Measurements from ENCODE around the gene GAB3.
"Not testable (repeated sequence)": the region's sequence is repeated elsewhere in the genome, so short reads cannot be mapped to it uniquely, and the experiment has no call there.

GAB3 gene

DNA sequence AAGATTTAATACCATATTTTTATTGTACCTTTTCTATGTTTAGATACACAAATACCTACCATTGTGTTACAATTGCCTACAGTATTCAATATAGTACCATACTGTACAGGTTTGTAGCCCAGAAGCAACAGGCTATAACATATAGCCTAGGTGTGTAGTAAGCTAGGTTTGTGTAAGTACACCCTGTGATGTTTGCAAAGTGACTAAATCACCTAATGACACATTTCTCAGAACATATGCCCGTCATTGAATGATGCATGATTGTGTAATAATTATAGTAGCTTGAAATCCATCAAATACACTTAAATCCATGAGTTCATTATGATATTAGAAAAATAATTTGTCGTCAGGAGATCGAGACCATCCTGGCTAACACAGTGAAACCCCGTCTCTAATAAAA is 30.8 kb downstream of the GAB3 start:
- no peak for DNase-seq (ENCODE audit: low read depth in 2 of 2)

DNA sequence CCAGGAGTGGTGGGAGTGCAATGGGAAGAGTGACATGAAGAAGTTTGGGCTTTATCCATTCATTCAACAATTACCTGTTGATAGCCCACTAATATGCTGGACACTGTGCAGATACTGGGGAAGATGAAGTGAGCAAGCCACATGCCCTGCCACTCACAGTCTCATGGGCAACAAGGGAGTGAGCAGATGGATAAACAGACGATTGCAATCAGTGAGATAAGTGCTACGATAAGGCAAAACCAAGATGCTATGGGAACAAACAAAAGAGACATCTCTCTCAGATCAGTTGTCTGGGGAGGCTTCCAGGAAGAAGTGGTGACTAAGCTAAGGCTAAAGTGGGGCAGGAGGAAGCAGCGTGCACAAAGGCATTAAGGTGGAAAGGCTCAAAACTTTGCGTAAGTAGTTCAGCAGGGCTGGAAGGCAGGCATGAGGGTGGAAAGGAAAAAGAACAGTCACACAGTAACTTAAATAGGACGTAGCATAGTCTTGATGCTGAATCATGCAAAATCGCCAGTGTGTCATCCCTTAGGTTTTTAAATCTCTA is 31.7 kb downstream of the GAB3 start:
- DNase-seq (ENCODE audit: low read depth in 2 of 2), result peak in 1 of 2 donors; percentile 32

DNA sequence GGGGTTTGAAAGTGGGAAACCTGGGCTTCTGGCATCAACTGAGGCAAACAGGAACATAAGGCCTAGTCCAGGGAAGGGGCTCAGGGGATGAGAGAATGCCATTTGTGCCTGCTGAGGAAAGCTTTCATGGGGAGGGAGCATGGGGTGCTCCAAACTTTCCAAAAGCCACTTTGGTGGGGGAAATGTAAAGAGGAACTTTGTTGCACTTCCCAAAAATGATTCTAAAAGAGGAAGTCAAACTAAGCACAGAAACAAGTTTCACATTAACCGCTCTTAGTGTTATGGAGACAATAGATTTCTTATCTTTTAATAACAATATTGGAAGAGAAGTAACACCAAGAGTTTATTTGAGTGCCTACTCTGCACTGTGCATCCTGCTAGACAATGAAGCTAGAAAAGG is 32.3 kb downstream of the GAB3 start:
- no peak for DNase-seq (ENCODE audit: low read depth in 2 of 2)

- DNase-seq (ENCODE audit: low read depth in 2 of 2), result no peak
Observed at GRCh38 chrX:154717824-154718223, 33.1 kb downstream of the GAB3 start.

GRCh38 chrX:154715825-154716224 is 35.1 kb downstream of the GAB3 start:
- no peak for DNase-seq (ENCODE audit: low read depth in 2 of 2)

GRCh38 chrX:154714925-154715324 is 36.0 kb downstream of the GAB3 start:
- DNase-seq (ENCODE audit: low read depth in 2 of 2), result peak in 1 of 2 donors; percentile 51

DNA sequence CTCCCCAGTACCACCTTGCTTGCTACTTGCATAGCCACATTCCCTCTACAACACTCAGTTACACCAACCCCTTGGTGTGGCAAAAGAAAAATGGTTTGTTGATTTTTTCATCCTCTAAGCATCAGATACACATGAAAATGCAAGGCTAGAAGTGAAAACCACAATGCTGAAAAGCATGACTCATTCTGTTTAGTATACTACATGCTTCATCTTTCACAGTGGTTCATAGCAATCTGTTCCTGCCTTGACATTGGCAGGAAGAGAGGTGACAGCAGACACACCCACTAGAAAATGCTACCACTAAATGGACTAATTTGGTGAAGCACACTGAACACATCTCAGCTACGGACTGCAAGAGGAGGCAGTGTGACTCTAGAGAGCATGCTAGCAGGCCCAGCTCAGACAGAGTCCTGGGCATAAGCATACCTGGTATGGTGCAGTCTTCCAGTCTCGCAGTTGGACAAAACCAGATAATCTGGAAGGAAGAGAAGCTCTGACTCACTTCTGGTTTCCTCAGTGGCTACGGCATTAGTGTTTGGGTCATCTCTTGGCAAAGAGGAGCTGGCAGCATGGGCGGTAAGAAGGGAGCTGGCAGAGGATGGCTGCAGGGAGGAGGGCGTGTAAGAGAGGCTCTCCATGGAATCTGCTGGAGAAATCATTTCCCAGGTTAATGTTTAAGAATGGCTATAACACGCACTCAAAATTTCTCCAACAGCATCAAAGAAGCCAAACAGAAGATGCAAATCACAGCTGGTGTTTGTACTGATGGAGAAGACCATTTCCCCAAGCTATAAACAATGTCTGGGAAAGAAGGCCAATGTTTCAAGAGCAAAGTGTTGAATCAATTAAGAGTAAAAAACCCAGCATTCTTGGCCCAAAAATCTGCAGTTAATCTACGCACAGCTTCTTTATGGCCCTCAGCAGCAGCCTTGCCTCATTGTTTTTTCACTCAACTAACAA is 37.8 kb downstream of the GAB3 start:
- DNase-seq (ENCODE audit: low read depth in 2 of 2), result peak in 1 of 2 donors; percentile 13

GRCh38 chrX:154711264-154711663 is 39.6 kb downstream of the GAB3 start:
- DNase-seq (ENCODE audit: low read depth in 2 of 2), result no peak

GRCh38 chrX:154710309-154710708 is 40.6 kb downstream of the GAB3 start:
- no peak for DNase-seq (ENCODE audit: low read depth in 2 of 2)

DNA sequence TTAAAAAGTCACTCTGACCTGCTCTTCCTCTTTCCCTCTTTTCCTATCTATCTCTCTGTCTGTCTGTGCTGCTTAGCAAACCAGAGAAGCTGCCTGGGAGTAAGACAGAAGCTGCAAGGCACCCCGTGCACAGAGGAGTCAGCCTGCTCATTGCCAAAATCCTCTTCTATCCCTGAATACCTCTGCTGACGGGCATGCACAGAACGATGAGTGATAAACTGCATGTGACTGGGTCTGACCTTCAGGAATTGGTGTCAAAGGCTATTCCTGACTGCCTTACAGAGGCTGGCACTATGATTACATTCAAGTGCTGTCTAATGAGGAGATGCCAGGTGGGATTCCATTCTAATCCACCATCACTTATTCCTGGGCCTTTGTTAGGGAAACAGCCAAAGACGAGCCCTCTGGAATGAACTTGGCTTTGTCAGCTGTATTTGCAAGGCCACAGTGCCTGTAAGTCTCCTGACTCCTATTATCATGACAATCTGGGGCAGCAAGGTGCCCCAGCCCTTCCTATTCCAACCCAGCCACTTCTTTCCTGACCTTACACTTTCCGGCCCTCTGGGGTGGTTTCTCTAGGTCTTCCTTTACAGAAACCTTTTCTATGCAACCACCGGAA is 52.1 kb downstream of the GAB3 start:
- no peak for DNase-seq (ENCODE audit: low read depth in 2 of 2)

- no peak for DNase-seq (ENCODE audit: low read depth in 2 of 2)
Observed at GRCh38 chrX:154696676-154697045, 54.2 kb downstream of the GAB3 start.

DNA sequence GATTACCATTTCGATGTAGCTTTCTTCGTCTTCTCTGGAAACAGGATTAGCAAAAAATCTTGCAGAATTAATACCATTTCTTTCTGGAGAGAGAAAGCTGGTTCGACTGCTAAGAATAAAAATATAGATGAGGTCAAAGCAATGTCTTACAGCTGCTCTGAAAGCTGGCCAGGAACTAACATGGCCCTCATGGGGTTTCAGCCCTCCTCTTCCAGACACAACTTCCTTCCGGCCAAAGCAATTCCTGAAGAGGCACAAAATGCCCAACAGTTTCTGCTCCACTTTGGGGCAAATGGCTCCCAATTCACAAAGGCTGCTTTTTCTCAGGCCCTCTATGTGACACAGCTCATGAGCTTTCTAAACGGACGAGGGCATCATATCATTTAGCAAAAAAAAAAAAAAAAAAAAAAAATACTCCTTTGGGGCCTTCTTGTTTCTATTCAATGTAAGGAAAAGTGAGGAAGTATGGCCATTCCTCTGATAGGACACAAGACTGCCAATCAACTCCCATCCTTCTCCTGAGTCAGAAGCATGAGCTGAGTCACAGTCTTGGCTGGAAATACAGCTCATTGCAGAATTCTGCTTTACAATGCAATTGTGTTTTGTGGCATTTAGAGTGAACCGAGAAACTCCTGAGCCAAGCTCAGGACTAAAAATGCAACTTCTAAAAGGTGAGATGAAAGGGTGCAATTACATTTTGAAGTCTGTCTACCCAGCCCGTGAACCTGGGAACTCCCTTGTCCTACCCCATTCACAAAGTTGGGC is 54.8 kb downstream of the GAB3 start:
- no peak for DNase-seq (ENCODE audit: low read depth in 2 of 2)

DNA sequence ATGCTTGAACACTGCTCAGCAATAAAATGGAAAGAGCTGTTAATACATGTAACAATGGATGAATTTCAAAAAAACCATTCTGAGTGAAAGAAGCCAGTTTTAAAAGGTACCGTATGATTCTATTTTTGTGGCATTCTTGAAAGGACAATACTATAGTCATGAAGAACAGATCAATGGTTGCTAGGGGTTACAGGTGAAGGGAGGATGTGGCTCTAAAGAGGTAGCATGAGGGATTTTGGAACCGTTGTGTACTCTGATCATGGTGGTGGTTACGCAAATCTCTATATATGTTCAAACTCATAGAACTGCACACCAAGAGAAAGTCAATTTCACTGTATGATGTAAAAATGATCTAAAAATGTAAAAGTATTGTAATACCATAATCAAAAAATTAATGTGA is 57.5 kb downstream of the GAB3 start:
- DNase-seq (ENCODE audit: low read depth in 2 of 2), result no peak

DNA sequence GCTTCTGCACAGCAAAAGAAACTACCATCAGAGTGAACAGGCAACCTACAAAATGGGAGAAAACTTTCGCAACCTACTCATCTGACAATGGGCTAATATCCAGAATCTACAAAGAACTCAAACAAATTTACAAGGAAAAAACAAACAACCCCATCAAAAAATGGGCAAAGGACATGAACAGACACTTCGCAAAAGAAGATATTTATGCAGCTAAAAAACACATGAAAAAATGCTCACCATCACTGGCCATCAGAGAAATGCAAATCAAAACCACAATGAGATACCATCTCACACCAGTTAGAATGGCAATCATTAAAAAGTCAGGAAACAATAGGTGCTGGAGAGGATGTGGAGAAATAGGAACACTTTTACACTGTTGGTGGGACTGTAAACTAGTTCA is 60.4 kb downstream of the GAB3 start:
- not testable (repeated sequence) for DNase-seq (ENCODE audit: low read depth in 2 of 2)

- DNase-seq (ENCODE audit: low read depth in 2 of 2), result not testable (repeated sequence)
Observed at GRCh38 chrX:154672084-154672483, 78.8 kb downstream of the GAB3 start.

DNA sequence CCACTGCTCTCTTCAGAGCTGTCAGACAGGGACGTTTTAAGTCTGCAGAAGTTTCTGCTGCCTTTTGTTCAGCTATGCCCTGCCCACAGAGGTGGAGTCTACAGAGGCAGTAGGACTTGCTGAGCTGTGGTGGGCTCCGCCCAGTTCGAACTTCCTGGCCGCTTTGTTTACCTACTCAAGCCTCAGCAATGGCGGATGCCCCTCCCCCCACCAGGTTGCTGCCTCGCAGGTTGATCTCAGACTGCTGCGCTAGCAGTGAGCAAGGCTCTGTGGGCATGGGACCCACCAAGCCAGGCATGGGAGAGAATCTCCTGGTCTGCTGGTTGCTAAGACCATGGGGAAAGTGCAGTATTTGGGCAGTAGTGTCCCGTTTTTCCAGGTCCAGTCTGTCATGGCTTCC is 80.0 kb downstream of the GAB3 start:
- DNase-seq (ENCODE audit: low read depth in 2 of 2), result not testable (repeated sequence)

DNA sequence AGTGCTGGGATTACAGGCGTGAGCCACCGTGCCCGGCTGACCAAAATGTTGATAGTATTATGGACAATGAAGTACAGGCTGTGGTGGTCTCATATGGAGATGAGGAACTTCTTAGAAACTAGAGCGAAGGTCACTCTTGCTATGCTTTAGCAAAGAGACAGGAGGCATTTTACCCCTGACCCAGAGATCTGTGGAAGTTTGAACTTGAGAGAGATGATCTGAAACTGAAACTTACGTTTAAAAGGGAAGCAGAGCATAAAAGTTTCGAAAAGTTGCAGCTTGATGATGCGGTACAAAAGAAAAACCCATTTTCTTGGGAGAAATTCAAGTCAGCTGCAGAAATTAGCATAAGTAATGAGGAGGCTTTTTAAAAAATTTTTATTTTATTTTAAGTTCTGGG is 89.0 kb downstream of the GAB3 start:
- no peak for DNase-seq (ENCODE audit: low read depth in 2 of 2)

DNA sequence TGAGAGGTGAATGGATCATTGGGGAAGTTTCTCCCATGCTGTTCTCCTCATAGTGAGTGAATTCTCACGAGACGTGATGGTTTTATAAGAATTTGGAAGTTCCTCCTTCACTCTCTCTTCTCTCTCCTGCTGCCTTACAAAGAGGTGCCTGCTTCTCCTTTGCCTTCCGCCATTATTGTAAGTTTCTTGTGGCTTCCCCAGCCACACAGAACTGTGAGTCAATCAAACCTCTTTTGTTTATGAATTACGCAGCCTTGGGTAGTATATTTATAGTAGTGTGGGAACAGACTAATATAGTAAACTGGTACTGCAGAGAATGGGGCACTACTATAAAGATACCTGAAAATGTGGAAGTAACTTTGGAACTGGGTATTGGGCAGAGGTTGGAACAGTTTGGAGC is 89.7 kb downstream of the GAB3 start:
- no peak for DNase-seq (ENCODE audit: low read depth in 2 of 2)

DNA sequence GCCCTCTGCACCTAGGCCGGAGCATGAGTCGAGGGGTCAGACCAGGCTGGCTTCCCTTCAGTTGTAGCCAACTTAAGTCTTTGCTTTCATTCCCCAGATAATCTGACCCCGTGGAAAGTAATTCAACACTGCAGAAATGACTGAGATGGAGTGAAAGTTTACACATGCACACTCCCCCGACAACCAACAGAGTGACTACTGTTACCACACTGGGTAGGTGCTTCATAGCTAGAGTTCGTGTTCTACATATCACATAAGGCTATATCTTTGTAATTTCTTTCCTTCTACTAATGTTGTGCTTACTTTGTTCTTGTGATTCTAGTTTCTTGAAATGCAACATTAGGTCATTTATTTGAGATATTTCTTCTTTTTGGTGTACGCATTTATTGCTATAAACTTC is 90.3 kb downstream of the GAB3 start:
- DNase-seq (ENCODE audit: low read depth in 2 of 2), result no peak

DNA sequence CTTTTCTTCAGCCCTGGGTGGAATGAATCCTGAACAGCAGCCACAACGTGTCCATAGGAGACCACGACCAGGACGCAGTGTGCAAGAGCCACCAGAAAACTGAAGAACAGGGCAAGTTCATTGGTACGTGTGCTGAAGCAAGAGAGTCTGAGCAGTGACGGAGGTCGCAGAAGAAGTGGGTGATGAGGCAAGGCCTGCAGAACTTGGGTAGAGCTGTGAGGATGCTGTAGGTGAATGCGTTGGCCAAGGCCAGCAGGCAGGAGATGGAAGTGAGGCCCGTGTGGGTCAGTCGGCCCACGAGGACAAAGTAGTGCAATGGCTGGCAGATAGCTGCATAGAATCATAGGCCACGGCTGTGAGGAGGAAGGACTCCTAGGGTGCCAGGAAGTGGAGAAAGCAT is 91.9 kb downstream of the GAB3 start:
- no peak for DNase-seq (ENCODE audit: low read depth in 2 of 2)

DNA sequence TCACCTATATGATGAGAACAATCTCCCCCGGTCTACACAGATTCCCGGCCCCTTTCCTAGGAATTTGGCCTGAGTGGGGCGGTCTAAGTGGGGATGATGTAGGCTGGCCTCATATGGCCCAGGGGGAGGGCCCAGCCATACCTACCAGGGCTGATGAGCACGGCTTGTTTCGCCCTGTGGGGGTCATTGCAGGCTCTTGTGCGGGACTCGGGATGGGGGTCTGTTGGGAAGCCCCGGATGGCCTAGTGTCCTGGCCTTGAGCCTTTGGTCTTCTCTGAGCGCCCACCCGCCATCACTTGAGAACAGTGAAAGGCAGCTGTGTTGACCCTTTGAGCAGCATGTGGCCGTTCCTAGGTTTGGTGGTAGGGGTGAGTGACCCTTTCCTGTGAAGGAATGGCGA is 92.7 kb downstream of the GAB3 start:
- DNase-seq (ENCODE audit: low read depth in 2 of 2), result no peak

GRCh38 chrX:154657226-154657805 is 93.6 kb downstream of the GAB3 start:
- DNase-seq (ENCODE audit: low read depth in 2 of 2), result no peak

Data from stimulated activated CD4-positive, alpha-beta T cell treated with anti-CD3 and anti-CD28 coated beads, Interleukin-1b, Interleukin-23, amount 100 ng/mL, for 4 hours (primary cell).